ENCODE results near the gene CPN2. TPM values are rescaled to one million over a fixed set of nuclear protein-coding genes. Genes with fewer than 3 reads are reported as not detected.

The CPN2 gene
- total and polyA plus RNA-seq, 2 donors (not counting 1 experiment from before 2014, with no cell fraction given), result not detected

DNA sequence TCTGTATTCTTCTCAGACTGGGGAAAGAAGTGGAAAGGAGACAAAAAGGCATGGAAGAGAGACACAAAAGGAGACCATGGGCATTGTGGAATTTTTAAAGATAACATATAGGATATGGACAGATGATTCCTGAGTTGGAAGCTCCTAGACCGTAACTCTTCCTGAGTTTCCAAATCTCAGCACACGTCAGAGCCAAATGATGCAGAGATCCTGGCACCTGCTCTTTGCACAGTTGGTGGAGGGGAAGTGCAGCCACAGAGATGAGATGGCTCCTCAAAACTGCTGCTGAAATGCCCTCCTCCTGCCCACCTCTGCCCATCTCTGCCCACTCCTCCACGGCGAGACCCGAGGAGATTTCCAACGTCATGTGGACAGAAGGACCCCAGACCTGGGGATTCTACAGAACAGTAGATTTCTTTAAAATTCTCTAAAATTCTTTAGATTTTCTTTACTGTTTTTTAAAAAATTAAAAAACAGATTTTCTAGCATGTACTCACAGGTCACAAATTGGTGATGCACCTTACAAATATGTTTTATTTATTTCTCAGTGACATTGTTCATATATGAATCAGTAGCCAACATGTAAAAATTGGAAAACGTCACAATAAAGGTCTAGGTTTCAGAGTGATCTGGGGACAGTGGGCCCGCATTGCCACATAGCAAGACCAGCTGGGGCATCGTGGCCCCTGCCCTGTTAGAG is 8.1 kb downstream of the CPN2 start:
- no peak overlapping the region for H2AFZ ChIP-seq (ENCODE audit: insufficient read depth, low read depth, low read length, poor library complexity, severe bottlenecking)
- WGBS (ENCODE audit: insufficient coverage), result 62% methylated on average over 4 of the region's 9 CpGs

More for the DNA sequence above, 8.1 kb downstream of the CPN2 start:
- DNase-seq (no peak), ATAC-seq (ENCODE audit: low read depth) (no peak)
- Mint-ChIP-seq H3K4me3 (no peak overlapping the region), H3K27ac (no peak overlapping the region), H3K4me1 (peaks cover 8% of the 10 kb centered on the region), H3K27me3 (peaks cover 22% of the 10 kb centered on the region), H3K9me3 (ENCODE audit: insufficient read depth) (no peaks in the 10 kb centered on the region)
- no peak overlapping the region for H3K9ac ChIP-seq (ENCODE audit: low read length)
- H3K4me1 ChIP-seq (ENCODE audit: control insufficient read depth in 2 of 2, insufficient read depth in 2 of 2, low read length in 2 of 2), result peaks cover 0 to 3% of the 10 kb centered on the region in 2 donors
- no peak overlapping the region for H3K27ac ChIP-seq (ENCODE audit: low read length in 2 of 2)
- peaks cover 0 to 17% (median 0%) of the 10 kb centered on the region in 4 experiments for H3K27me3 ChIP-seq (replicated peaks in 1 of 4; ENCODE audit: control extremely low read depth in 1 of 4, control insufficient read depth in 3 of 4, insufficient read depth in 4 of 4, low read length in 3 of 4)
- no peaks in the 10 kb centered on the region for H3K79me2 ChIP-seq (ENCODE audit: control insufficient read depth, insufficient read depth, low read length)
- no peak overlapping the region for H3K4me2 ChIP-seq (replicated peaks; ENCODE audit: low read depth, low read length, poor library complexity, severe bottlenecking)
- no peaks in the 10 kb centered on the region for H4K20me1 ChIP-seq (ENCODE audit: control insufficient read depth, insufficient read depth, low read length, poor library complexity, severe bottlenecking)
- intact Hi-C loops (cut with micrococcal nuclease), result loop anchor here (5.0 kb wide), 1 partner anchor 1876 kb away; no protein-coding TSS in a partner anchor
- no peak overlapping the region for H3K4me3 ChIP-seq (ENCODE audit: control extremely low read depth in 1 of 5, extremely low read depth in 1 of 5, insufficient read depth in 1 of 5, low read depth in 2 of 5, low read length in 4 of 5)
- ChIA-PET POLR2A (no interaction called here), CTCF (interaction anchor here (0.6 to 6.7 kb wide), 24 partner anchors 8 to 1168 kb away, joined by 3 to 112 read pairs (median 5); no protein-coding TSS in a partner anchor)
- no peak for TF ChIP-seq EZH2 (IDR thresholded peaks at IDR 0.05; ENCODE audit: borderline replicate concordance, insufficient read depth, low read depth, low read length, poor library complexity, severe bottlenecking)
- TF ChIP-seq, protein P1, sequence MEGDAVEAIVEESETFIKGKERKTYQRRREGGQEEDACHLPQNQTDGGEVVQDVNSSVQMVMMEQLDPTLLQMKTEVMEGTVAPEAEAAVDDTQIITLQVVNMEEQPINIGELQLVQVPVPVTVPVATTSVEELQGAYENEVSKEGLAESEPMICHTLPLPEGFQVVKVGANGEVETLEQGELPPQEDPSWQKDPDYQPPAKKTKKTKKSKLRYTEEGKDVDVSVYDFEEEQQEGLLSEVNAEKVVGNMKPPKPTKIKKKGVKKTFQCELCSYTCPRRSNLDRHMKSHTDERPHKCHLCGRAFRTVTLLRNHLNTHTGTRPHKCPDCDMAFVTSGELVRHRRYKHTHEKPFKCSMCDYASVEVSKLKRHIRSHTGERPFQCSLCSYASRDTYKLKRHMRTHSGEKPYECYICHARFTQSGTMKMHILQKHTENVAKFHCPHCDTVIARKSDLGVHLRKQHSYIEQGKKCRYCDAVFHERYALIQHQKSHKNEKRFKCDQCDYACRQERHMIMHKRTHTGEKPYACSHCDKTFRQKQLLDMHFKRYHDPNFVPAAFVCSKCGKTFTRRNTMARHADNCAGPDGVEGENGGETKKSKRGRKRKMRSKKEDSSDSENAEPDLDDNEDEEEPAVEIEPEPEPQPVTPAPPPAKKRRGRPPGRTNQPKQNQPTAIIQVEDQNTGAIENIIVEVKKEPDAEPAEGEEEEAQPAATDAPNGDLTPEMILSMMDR (IDR thresholded peaks at IDR 0.05), result no peak
- no peaks in the 10 kb centered on the region for H3K36me3 ChIP-seq (replicated peaks in 1 of 2; ENCODE audit: control extremely low read depth in 1 of 2, control insufficient read depth in 1 of 2, extremely low read depth in 1 of 2, insufficient read depth in 2 of 2, low read length in 1 of 2)
- no peaks in the 10 kb centered on the region for H3K9me3 ChIP-seq (ENCODE audit: control extremely low read depth in 1 of 3, control insufficient read depth in 2 of 3, insufficient read depth in 1 of 3, low read length in 2 of 3)
